DND-41 (cell line): ENCODE measurements around the gene BNIP2.

Experiments used
- ATAC-seq: fragments of 200-7000 bp; cut with Tn5 transposase; 3 replicates; pipeline ENCODE4 v1.9.1; 2021; ENCODE audit warnings: low read depth; ENCODE audit not compliant: insufficient read depth
- DNase-seq: peaks from one replicate; pipeline ENCODE4 v3.0.0-alpha.2; 2020
- H2AFZ ChIP-seq: 2 replicates; pipeline ENCODE4 v1.6.0; 2012; ENCODE audit warnings: low read depth, low read length
- H3K27ac ChIP-seq: 2 replicates; pipeline ENCODE4 v1.5.1; 2012; ENCODE audit warnings: low read length, inconsistent platforms
- H3K27me3 ChIP-seq: fragments of 200-600 bp; sonication (generic); 2 replicates; pipeline ENCODE4 v1.6.0; 2012; ENCODE audit warnings: low read length, mild to moderate bottlenecking, inconsistent platforms; ENCODE audit not compliant: insufficient read depth, poor library complexity
- H3K36me3 ChIP-seq: 2 replicates; pipeline ENCODE4 v1.5.1; 2012; ENCODE audit warnings: low read length, inconsistent platforms; ENCODE audit not compliant: insufficient read depth
- H3K4me1 ChIP-seq: 2 replicates; pipeline ENCODE4 v1.5.1; 2012; ENCODE audit warnings: mild to moderate bottlenecking, low read length; ENCODE audit not compliant: insufficient read depth
- H3K4me2 ChIP-seq: 2 replicates; pipeline ENCODE4 v1.6.0; 2012; ENCODE audit warnings: mild to moderate bottlenecking, moderate library complexity, low read length, inconsistent platforms; ENCODE audit not compliant: insufficient read depth
- H3K4me3 ChIP-seq, 2 experiments: fragments of 200-600 bp in 1 of 2; shearing (Covaris generic) in 1 of 2; 2 replicates each; pipeline ENCODE4 v1.5.1; 2012 to 2016; ENCODE audit warnings: inconsistent platforms in 2 of 2, low read length in 2 of 2, mild to moderate bottlenecking in 2 of 2, low read depth in 1 of 2, moderate library complexity in 1 of 2
- H3K79me2 ChIP-seq: 2 replicates; pipeline ENCODE4 v1.6.0; 2012; ENCODE audit warnings: low read length, inconsistent platforms; ENCODE audit not compliant: insufficient read depth
- H3K9ac ChIP-seq: 2 replicates; pipeline ENCODE4 v1.6.0; 2012; ENCODE audit warnings: low read depth, mild to moderate bottlenecking, inconsistent platforms, low read length, moderate library complexity
- H3K9me3 ChIP-seq: 2 replicates; pipeline ENCODE4 v1.5.1; 2012; ENCODE audit warnings: low read length, moderate library complexity, mild to moderate bottlenecking, inconsistent platforms; ENCODE audit not compliant: insufficient read depth, severe bottlenecking
- H4K20me1 ChIP-seq: 2 replicates; pipeline ENCODE4 v1.6.0; 2012; ENCODE audit warnings: low read length; ENCODE audit not compliant: insufficient read depth
- CTCF ChIP-seq: IDR thresholded peaks from 2 replicates; pipeline ENCODE4 v1.5.1; 2012; ENCODE audit warnings: borderline replicate concordance, low read length, moderate library complexity, mild to moderate bottlenecking; ENCODE audit not compliant: poor library complexity, severe bottlenecking; ENCODE audit errors: extremely low read depth
- EZH2 ChIP-seq: IDR thresholded peaks from 3 replicates; pipeline ENCODE4 v1.6.1; 2012; ENCODE audit warnings: borderline replicate concordance, low read depth, mild to moderate bottlenecking, moderate library complexity, low read length, inconsistent platforms; ENCODE audit not compliant: severe bottlenecking

Gene BNIP2

GRCh38 chr15:59725151-59725486 is 36.0 kb upstream of the BNIP2 start:
- no peak overlapping the region for H3K27ac ChIP-seq
- ATAC-seq (no peak), DNase-seq (no peak)
- H3K4me2 ChIP-seq, result no peak overlapping the region
- H3K9ac ChIP-seq, result no peak overlapping the region
- H3K4me3 ChIP-seq, result no peak overlapping the region
- no peak overlapping the region for H2AFZ ChIP-seq
- no peaks in the 10 kb centered on the region for H3K79me2 ChIP-seq
- TF ChIP-seq EZH2, result no peak
- no peak for TF ChIP-seq CTCF
- H3K27me3 ChIP-seq, result peaks cover 4% of the 10 kb centered on the region
- H3K4me1 ChIP-seq, result no peaks in the 10 kb centered on the region
- no peaks in the 10 kb centered on the region for H3K9me3 ChIP-seq
- H3K36me3 ChIP-seq, result no peaks in the 10 kb centered on the region
- no peaks in the 10 kb centered on the region for H4K20me1 ChIP-seq

GRCh38 chr15:59723687-59724346 is 34.7 kb upstream of the BNIP2 start:
- no peak overlapping the region for H2AFZ ChIP-seq
- H3K4me1 ChIP-seq, result no peaks in the 10 kb centered on the region
- H3K36me3 ChIP-seq, result no peaks in the 10 kb centered on the region
- DNase-seq, result no peak
- no peak overlapping the region for H3K4me3 ChIP-seq
- H3K27me3 ChIP-seq, result no peaks in the 10 kb centered on the region
- ATAC-seq, result no peak
- H3K27ac ChIP-seq, result no peak overlapping the region
- no peak overlapping the region for H3K4me2 ChIP-seq
- H4K20me1 ChIP-seq, result no peaks in the 10 kb centered on the region
- TF ChIP-seq CTCF (no peak), EZH2 (no peak)
- no peaks in the 10 kb centered on the region for H3K79me2 ChIP-seq
- no peaks in the 10 kb centered on the region for H3K9me3 ChIP-seq
- no peak overlapping the region for H3K9ac ChIP-seq

- ATAC-seq (no peak), DNase-seq (no peak)
- Histone ChIP-seq H4K20me1 (no peaks in the 10 kb centered on the region), H3K4me3 (no peak overlapping the region), H3K79me2 (no peaks in the 10 kb centered on the region), H3K4me2 (no peak overlapping the region), H3K4me1 (no peaks in the 10 kb centered on the region), H3K27ac (no peak overlapping the region), H3K9ac (no peak overlapping the region), H3K9me3 (no peaks in the 10 kb centered on the region), H2AFZ (no peak overlapping the region), H3K27me3 (no peaks in the 10 kb centered on the region), H3K36me3 (no peaks in the 10 kb centered on the region)
- TF ChIP-seq CTCF (no peak), EZH2 (no peak)
Measured at GRCh38 chr15:59722476-59722875, 33.4 kb upstream of the BNIP2 start.

- Histone ChIP-seq H3K27me3 (no peaks in the 10 kb centered on the region), H3K27ac (no peak overlapping the region), H3K79me2 (no peaks in the 10 kb centered on the region)
Measured at GRCh38 chr15:59722037-59722436, 32.9 kb upstream of the BNIP2 start.

More at GRCh38 chr15:59722037-59722436, 32.9 kb upstream of the BNIP2 start:
- no peak overlapping the region for H3K4me3 ChIP-seq
- H3K9me3 ChIP-seq, result no peaks in the 10 kb centered on the region
- H3K36me3 ChIP-seq, result no peaks in the 10 kb centered on the region
- no peaks in the 10 kb centered on the region for H4K20me1 ChIP-seq
- no peak overlapping the region for H3K4me2 ChIP-seq
- TF ChIP-seq EZH2 (no peak), CTCF (no peak)
- ATAC-seq (no peak), DNase-seq (no peak)
- no peak overlapping the region for H3K9ac ChIP-seq
- H2AFZ ChIP-seq, result no peak overlapping the region
- no peaks in the 10 kb centered on the region for H3K4me1 ChIP-seq
